ENCODE results near the gene DYNLT3.
A peak's percentile ranks its signal among the peaks of the same experiment; 100 is the strongest.

Gene DYNLT3

DNA sequence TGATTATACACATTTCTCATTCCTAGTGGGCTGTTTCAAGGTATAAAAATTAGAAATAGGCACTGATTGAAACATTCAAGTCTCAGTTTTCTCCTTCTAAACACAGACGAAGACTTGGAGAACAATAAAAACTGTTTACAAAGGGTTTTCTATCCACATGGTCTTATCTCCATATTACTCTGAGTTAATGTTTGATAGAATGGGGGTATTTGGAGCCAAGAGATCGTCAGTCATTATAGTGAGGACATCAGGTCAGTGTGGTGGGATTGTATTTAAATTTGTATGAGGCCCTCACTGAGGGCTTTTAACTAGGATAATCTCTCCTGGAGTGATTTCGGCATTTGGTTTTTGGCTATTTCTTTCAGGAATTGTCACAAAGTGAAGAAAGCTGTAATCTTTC lies 16.4 kb upstream of the DYNLT3 start:
- Mint-ChIP-seq H3K27ac (no peak overlapping the region), H3K4me3 (no peak overlapping the region), H3K27me3 (peaks cover 4% of the 10 kb centered on the region), H3K4me1 (peaks cover 9% of the 10 kb centered on the region), H3K36me3 (peaks cover 7% of the 10 kb centered on the region), H3K9me3 (peaks cover 13% of the 10 kb centered on the region)
- CTCF ChIA-PET = no interaction called here
- DNase-seq = no peak

GRCh38 chrX:37862851-37863250 lies 15.5 kb upstream of the DYNLT3 start:
- no peak overlapping the region for H3K27ac Mint-ChIP-seq
- CTCF ChIA-PET = no interaction called here
- peaks cover 8% of the 10 kb centered on the region for H3K9me3 Mint-ChIP-seq
- no peak for DNase-seq
- peaks cover 4% of the 10 kb centered on the region for H3K27me3 Mint-ChIP-seq
- peaks cover 6% of the 10 kb centered on the region for H3K4me1 Mint-ChIP-seq
- peaks cover 7% of the 10 kb centered on the region for H3K36me3 Mint-ChIP-seq
- H3K4me3 Mint-ChIP-seq = no peak overlapping the region

DNA sequence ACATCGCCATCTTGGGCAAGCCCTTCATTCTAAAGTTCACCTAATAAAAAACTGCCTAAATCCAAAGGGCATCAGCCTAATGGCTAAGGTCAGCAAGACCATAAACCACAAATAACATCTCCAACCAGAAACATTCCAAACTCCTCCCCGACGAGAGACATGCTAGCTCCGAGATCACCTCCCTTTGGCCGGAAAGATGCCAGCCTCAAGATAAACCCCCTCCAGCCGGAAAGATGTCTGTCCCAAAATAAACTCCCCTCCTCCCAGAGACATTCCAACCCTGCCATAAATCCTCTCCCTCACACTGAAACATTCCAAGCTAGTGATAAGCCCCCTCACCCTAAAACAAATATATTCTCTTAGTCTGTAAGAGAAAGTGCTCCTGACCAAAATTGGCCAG lies 13.3 kb upstream of the DYNLT3 start:
- no peak for DNase-seq
- CTCF ChIA-PET = no interaction called here

DNA sequence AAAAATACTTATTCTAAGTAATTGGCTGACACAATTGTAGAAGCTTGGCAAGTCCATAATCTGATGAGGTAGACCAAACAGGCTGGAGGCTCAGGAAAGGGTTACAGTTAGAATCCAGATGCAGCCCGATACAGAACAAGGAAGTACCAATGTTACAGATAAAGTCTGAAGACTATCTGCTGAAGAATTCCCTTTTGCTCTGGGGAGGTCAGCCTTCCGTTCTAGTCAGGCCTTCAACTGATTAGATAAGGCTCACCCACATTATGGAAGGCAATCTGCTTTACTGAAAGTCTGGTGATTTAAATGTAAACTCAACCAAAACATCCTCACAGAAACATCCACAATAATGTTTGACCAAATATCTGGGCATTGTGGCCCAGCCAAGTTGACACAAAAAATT lies 7.4 kb upstream of the DYNLT3 start:
- Mint-ChIP-seq H3K27ac (no peak overlapping the region), H3K27me3 (peaks cover 5% of the 10 kb centered on the region), H3K4me3 (no peak overlapping the region), H3K36me3 (no peaks in the 10 kb centered on the region), H3K4me1 (no peaks in the 10 kb centered on the region), H3K9me3 (no peaks in the 10 kb centered on the region)
- no peak for DNase-seq
- CTCF ChIA-PET = no interaction called here

More for the DNA sequence above, 13.3 kb upstream of the DYNLT3 start:
- Mint-ChIP-seq H3K9me3 (no peaks in the 10 kb centered on the region), H3K4me1 (no peaks in the 10 kb centered on the region), H3K36me3 (no peaks in the 10 kb centered on the region), H3K4me3 (no peak overlapping the region), H3K27me3 (peaks cover 8% of the 10 kb centered on the region), H3K27ac (no peak overlapping the region)

- CTCF ChIA-PET = no interaction called here
- H3K36me3 Mint-ChIP-seq = no peaks in the 10 kb centered on the region
Observed at GRCh38 chrX:37854148-37854547, 6.8 kb upstream of the DYNLT3 start.

DNA sequence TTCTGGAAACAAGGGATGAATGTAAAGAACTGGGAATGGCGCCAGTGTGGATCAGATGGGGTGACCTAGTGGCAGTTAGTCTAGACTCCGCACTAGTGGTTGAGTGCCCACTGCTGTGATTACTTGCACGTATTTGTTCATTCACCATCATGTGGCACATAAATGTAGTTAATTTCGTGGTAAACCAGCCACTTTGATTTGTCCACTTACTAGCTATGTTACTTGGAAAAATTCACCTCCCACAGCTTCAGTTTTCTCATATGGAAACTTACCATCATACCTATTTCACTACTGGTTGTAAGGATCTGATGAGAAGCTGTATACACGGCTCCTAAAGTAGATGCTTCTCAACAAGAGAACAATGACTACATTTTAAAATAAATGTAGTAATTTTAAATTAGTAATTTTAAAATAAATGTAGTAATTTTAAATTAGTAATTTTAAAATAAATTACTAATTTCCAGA lies 394 bp upstream of the DYNLT3 start:
- no peak for DNase-seq
- CTCF ChIA-PET = no interaction called here
- Mint-ChIP-seq H3K4me3 (peak overlapping the region; percentile 73), H3K36me3 (peaks cover 5% of the 10 kb centered on the region), H3K4me1 (peaks cover 15% of the 10 kb centered on the region), H3K9me3 (no peaks in the 10 kb centered on the region), H3K27ac (peak overlapping the region; percentile 79), H3K27me3 (no peaks in the 10 kb centered on the region)

More at GRCh38 chrX:37854148-37854547, 6.8 kb upstream of the DYNLT3 start:
- Mint-ChIP-seq H3K27me3 (peaks cover 5% of the 10 kb centered on the region), H3K4me1 (no peaks in the 10 kb centered on the region), H3K9me3 (no peaks in the 10 kb centered on the region), H3K4me3 (no peak overlapping the region), H3K27ac (no peak overlapping the region)
- DNase-seq = no peak

DNA sequence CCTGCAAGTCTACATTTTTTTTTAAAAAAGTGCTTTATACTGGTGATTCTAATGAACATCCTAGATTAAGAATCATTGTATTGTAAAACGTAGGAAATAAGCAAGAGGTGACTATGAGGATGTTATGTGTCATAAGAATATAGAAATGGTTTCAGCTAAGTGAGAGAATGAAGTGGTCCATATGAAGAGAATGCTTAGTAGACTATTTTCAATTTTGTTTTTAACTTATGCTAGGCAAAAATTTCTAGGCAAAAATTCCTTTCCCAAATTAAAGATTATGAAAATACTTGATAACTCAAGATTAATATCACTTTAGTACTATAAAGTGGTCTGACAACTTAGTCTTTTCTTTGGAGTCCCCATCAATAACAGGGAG lies 825 bp downstream of the DYNLT3 start:
- H3K4me1 Mint-ChIP-seq = peaks cover 15% of the 10 kb centered on the region

DNA sequence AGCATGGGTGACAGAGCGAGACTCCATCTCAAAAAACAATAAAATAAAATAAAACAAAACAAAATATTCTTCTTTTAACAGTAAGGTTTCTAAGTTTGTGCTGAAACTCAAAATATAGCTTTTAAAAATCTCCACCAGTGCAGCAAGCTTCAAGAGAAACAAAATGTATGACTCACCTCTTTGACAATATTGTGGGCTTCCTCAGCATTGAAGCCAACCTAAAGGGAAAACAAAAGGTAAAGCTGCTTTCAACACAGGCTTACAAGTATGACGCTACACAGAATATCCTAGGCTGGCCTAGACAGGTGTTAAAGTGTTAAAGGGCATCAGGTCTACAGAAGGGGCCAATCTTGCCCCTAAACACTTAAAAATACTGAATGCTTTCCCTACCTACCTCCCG lies 1.2 kb downstream of the DYNLT3 start:
- H3K27me3 Mint-ChIP-seq = no peaks in the 10 kb centered on the region
- no peaks in the 10 kb centered on the region for H3K9me3 Mint-ChIP-seq
- peak overlapping the region; percentile 90 for H3K27ac Mint-ChIP-seq
- DNase-seq = no peak
- CTCF ChIA-PET = interaction anchor here (1.0 kb wide), 1 partner anchor 100 kb away, joined by 3 read pairs; no protein-coding TSS in a partner anchor
- H3K36me3 Mint-ChIP-seq = peaks cover 6% of the 10 kb centered on the region
- H3K4me3 Mint-ChIP-seq = peak overlapping the region; percentile 73
- peaks cover 15% of the 10 kb centered on the region for H3K4me1 Mint-ChIP-seq

More for the DNA sequence above, 825 bp downstream of the DYNLT3 start:
- no peaks in the 10 kb centered on the region for H3K27me3 Mint-ChIP-seq
- CTCF ChIA-PET = interaction anchor here (1.0 kb wide), 1 partner anchor 100 kb away, joined by 3 read pairs; no protein-coding TSS in a partner anchor
- H3K36me3 Mint-ChIP-seq = peaks cover 5% of the 10 kb centered on the region
- H3K4me3 Mint-ChIP-seq = peak overlapping the region; percentile 73
- peak overlapping the region; percentile 90 for H3K27ac Mint-ChIP-seq
- DNase-seq = no peak
- no peaks in the 10 kb centered on the region for H3K9me3 Mint-ChIP-seq

GRCh38 chrX:37844622-37845021 lies 2.7 kb downstream of the DYNLT3 start:
- Mint-ChIP-seq H3K9me3 (no peaks in the 10 kb centered on the region), H3K27me3 (no peaks in the 10 kb centered on the region), H3K27ac (no peak overlapping the region), H3K4me3 (no peak overlapping the region), H3K4me1 (peaks cover 15% of the 10 kb centered on the region), H3K36me3 (peaks cover 9% of the 10 kb centered on the region)
- DNase-seq = no peak
- CTCF ChIA-PET = no interaction called here

DNA sequence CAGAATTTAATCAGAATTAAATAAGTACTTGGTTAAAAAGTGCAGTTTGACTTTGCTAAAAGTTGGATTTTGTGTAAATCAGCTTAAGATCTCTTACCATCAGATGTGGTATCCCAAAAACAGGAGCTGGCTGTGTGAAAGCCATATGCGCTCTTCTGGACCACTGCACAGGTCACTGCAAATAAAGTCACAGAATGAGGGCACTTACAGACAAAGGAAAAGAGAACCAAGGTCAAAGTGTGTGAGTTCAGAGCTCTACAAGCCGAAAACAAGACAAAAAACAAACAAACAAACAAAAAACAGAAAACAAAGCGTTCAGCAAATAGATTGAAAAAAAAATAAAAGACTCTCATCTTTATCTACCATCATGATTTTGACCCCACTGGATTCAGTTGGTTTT lies 6.4 kb downstream of the DYNLT3 start:
- CTCF ChIA-PET = no interaction called here

DNA sequence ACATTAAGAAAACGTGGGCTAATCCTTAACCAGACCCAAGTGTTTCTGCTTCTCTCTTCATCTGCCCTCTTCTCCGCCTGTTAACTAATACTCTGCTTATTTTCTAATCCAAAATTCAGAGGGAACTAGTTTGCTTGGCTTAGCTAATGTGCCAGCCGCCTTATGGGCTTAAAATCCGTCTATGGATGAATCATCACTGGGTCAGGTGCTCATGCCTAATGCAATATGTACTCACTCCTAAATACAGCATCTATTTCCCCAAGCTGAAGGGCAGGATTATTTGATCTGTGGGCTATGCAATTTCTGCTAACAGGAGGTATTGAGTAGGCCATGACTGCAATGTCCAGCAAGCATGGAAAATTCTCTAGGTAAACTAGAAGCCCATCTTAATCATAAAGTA lies 12.4 kb downstream of the DYNLT3 start:
- CTCF ChIA-PET = no interaction called here
- peaks cover 2% of the 10 kb centered on the region for H3K4me1 Mint-ChIP-seq
- H3K4me3 Mint-ChIP-seq = no peak overlapping the region
- H3K9me3 Mint-ChIP-seq = no peaks in the 10 kb centered on the region
- no peaks in the 10 kb centered on the region for H3K27me3 Mint-ChIP-seq
- H3K36me3 Mint-ChIP-seq = peaks cover 3% of the 10 kb centered on the region
- no peak for DNase-seq
- H3K27ac Mint-ChIP-seq = no peak overlapping the region

More for the DNA sequence above, 6.4 kb downstream of the DYNLT3 start:
- H3K27ac Mint-ChIP-seq = no peak overlapping the region
- peaks cover 3% of the 10 kb centered on the region for H3K4me1 Mint-ChIP-seq
- no peak overlapping the region for H3K4me3 Mint-ChIP-seq
- H3K27me3 Mint-ChIP-seq = no peaks in the 10 kb centered on the region
- H3K36me3 Mint-ChIP-seq = peaks cover 10% of the 10 kb centered on the region
- no peaks in the 10 kb centered on the region for H3K9me3 Mint-ChIP-seq
- DNase-seq = no peak

GRCh38 chrX:37830371-37830770 lies 17.0 kb downstream of the DYNLT3 start:
- H3K36me3 Mint-ChIP-seq = no peaks in the 10 kb centered on the region
- H3K4me1 Mint-ChIP-seq = peaks cover 7% of the 10 kb centered on the region

DNA sequence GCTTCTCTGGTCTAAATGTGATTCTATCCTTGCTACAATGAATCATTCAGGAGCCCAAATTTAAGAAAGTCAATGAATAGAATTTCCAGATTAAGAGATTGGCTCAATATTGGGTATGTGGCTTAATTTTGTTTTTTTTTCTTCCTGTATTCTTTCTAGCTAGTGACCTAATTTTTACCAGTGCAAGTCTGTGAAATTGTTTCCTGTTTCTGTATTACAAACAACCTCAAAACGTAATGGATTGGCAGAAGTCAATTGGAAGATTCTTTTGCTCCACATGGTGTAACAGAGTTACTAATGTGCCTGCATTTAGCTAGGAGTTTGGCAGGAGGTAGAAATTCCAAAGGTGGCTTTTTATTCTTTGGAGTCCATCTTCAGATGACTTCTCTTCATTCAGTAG lies 17.6 kb downstream of the DYNLT3 start:
- Mint-ChIP-seq H3K4me1 (peaks cover 14% of the 10 kb centered on the region), H3K4me3 (no peak overlapping the region), H3K36me3 (no peaks in the 10 kb centered on the region), H3K27me3 (no peaks in the 10 kb centered on the region), H3K27ac (no peak overlapping the region), H3K9me3 (no peaks in the 10 kb centered on the region)
- no peak for DNase-seq
- CTCF ChIA-PET = interaction anchor here (8.5 kb wide), 1 partner anchor 85 kb away, joined by 172 read pairs; no protein-coding TSS in a partner anchor

More at GRCh38 chrX:37830371-37830770, 17.0 kb downstream of the DYNLT3 start:
- Mint-ChIP-seq H3K4me3 (no peak overlapping the region), H3K27ac (no peak overlapping the region), H3K27me3 (no peaks in the 10 kb centered on the region), H3K9me3 (no peaks in the 10 kb centered on the region)
- no peak for DNase-seq
- CTCF ChIA-PET = interaction anchor here (8.5 kb wide), 1 partner anchor 86 kb away, joined by 172 read pairs; no protein-coding TSS in a partner anchor

DNA sequence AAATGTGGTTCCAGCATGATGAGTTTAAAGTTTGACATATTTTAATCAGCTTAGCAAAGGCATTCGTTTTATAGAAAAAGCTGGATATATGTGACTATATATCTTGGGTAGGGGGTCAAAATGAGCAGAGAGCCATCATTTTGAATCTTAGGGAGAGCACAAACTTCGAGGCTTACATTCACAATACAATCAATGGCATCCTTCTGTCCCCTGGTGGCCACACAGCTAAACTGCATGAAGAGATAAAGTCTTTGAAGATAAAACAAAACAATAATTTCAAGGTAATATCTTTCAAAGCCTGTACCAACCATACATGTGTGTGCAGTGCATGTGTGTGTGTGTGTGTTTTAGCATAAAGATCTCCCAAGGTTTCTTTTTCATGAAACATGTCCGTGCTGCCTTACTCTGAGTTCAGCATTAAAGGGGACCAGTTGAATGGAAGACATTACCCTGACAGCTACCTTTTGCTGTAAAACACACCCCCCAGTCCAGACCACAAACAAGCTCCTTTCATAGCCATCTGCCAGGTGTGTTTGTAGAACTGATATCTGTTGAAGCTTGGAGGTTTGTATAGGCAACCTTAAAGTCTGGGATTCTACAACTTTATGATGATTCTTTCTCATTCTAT lies 22.0 kb downstream of the DYNLT3 start:
- no peaks in the 10 kb centered on the region for H3K36me3 Mint-ChIP-seq
- H3K27ac Mint-ChIP-seq = peak overlapping the region; percentile 12
- H3K4me1 Mint-ChIP-seq = peaks cover 28% of the 10 kb centered on the region
- no peaks in the 10 kb centered on the region for H3K27me3 Mint-ChIP-seq
- no peaks in the 10 kb centered on the region for H3K9me3 Mint-ChIP-seq
- peak; percentile 73 for DNase-seq
- no peak overlapping the region for H3K4me3 Mint-ChIP-seq
- CTCF ChIA-PET = interaction anchor here (0.8 to 8.5 kb wide), 11 partner anchors 17 to 315 kb away, joined by 3 to 172 read pairs (median 4); no protein-coding TSS in a partner anchor

DNA sequence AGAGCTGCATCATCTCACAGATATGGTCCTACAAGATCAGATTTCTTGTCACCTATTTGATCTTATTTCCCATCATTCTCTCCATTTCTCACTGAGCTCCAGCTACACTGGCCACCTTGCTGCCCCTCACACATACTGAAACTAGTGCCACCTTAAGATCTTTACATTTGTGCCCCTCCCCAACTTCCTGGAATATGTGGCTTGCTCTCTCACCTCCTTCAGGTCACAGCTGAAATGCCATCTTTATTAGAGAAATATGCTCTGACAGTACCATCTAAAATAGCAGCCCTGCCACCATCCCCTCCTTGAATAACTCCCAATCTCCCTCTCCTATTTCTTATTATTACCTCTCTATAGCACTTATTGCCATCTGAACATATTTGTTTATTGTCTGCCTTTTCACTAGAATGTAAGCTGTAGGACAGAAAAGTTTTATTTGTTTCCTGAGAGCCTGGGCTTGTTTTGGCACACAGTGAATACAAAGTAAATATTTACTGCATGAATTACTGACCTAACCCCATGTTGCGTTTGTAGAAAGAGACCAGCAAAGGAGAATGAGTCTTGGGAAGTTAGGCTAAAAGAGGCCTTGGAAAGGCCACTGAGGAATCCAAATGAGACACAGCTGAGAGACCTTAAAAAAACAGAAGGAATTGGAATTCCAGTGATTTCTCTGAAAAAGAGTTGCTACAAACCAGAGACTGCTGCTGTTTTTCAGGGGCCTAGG lies 22.7 kb downstream of the DYNLT3 start:
- no peaks in the 10 kb centered on the region for H3K27me3 Mint-ChIP-seq
- CTCF ChIA-PET = interaction anchor here (0.8 to 8.5 kb wide), 15 partner anchors 10 to 314 kb away, joined by 3 to 172 read pairs (median 4); no protein-coding TSS in a partner anchor
- no peak for DNase-seq
- H3K4me1 Mint-ChIP-seq = peaks cover 24% of the 10 kb centered on the region
- no peaks in the 10 kb centered on the region for H3K36me3 Mint-ChIP-seq
- H3K4me3 Mint-ChIP-seq = no peak overlapping the region
- H3K9me3 Mint-ChIP-seq = no peaks in the 10 kb centered on the region
- peak overlapping the region; percentile 12 for H3K27ac Mint-ChIP-seq
